Thyroid gland (tissue), 4 donors: Measurements from ENCODE around the gene PCDH15. TPM values are rescaled to one million over a fixed set of nuclear protein-coding genes. Genes with fewer than 3 reads are reported as not detected.

Experiments used
- DNase-seq, 2 donors: peaks; one replicate each; pipeline ENCODE4 v3.0.0-alpha.2; 2019
- H3K27ac ChIP-seq, 3 donors: fragments of 200-600 bp; sonication (generic); 1 replicate in 2 of 3; 2 replicates in 1 of 3; pipeline ENCODE4 v1.5.1; 2016 to 2019; ENCODE audit warnings: mild to moderate bottlenecking in 1 of 3, moderate library complexity in 1 of 3
- H3K27me3 ChIP-seq: fragments of 200-600 bp; sonication (generic); one replicate; pipeline ENCODE4 v1.5.1; 2019
- H3K36me3 ChIP-seq, 2 donors: fragments of 200-600 bp; sonication (generic); one replicate each; pipeline ENCODE4 v1.5.1; 2016 to 2019
- H3K4me1 ChIP-seq, 2 donors: fragments of 200-600 bp; sonication (generic); one replicate each; pipeline ENCODE4 v1.5.1; 2017 to 2019
- H3K4me3 ChIP-seq, 3 donors: fragments of 200-600 bp; sonication (generic); replicated peaks in 1 of 3; 1 replicate in 2 of 3; 2 replicates in 1 of 3; pipeline ENCODE4 v1.5.1; 2016; ENCODE audit warnings: mild to moderate bottlenecking in 1 of 3
- H3K9me3 ChIP-seq: fragments of 200-600 bp; sonication (generic); one replicate; pipeline ENCODE4 v1.5.1; 2017
- POLR2A ChIP-seq, 2 donors: fragments of 450-650 bp; IDR thresholded peaks; one replicate each; pipeline ENCODE4 v1.6.1; 2017; ENCODE audit warnings: antibody characterized with exemption in 2 of 2, mild to moderate bottlenecking in 2 of 2, moderate library complexity in 1 of 2
- WGBS, 2 donors: methylation state at CpG; one replicate each; pipeline ENCODE4 v1.1.5; 2017; 5-methylcytosine and 5-hydroxymethylcytosine counted together
- intact Hi-C: fragments of 100-400 bp; cut with DNase I; formaldehyde crosslinking; loops from one replicate; pipeline ENCODE4 v1.15.1; 2023
- microRNA counts, 2 donors: library from miRNA; unstranded; fragments of <30 nt; microRNA quantifications; one replicate each; lab custom pipeline; 2016 to 2017
- microRNA-seq: library from miRNA; unstranded; fragments of <30 nt; microRNA quantifications from one replicate; pipeline ENCODE4, GENCODE V29; 2016
- small RNA-seq: library from RNA; depleted of rRNA; stranded (forward); fragments of <200 nt; gene quantifications from one replicate; pipeline ENCODE3, GENCODE V24; 2016
- total RNA-seq, 4 donors: library from RNA; depleted of rRNA; stranded (reverse); fragments of >200 nt; gene quantifications; one replicate each; pipeline ENCODE4 v1.2.3, GENCODE V29; 2016
- TF ChIP-seq, protein P1 (sequence below), 6 experiments: fragments of 200-600 bp in 3 of 6; fragments of 450-650 bp in 3 of 6; sonication (generic) in 3 of 6; IDR thresholded peaks; one replicate each; pipeline ENCODE4 v1.5.1; 2016 to 2019; ENCODE audit warnings: antibody characterized with exemption in 6 of 6, mild to moderate bottlenecking in 2 of 6, inconsistent platforms in 1 of 6, moderate library complexity in 1 of 6

Gene PCDH15
- total RNA-seq, 4 donors from 2014 or later: not detected

DNA sequence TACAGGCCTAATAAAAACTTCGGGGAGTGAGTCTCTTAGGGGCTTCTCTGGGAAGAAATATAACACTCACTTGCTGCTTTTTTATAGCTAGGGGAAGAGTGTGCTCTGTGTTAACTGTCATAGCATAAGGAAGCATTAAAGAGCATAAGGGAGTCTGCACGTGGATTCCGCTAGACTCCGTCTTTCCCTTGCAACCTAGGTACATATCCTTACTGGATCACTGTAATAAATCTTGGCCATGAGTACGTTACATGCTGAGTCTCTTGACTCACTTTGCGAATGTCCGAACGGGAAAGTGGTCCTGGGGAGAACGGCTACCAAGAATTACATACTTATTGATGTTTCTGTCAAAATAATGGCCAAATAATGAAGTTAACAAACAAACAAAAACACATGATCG lies 1029.3 kb downstream of the PCDH15 start:
- TF ChIP-seq, protein P1, sequence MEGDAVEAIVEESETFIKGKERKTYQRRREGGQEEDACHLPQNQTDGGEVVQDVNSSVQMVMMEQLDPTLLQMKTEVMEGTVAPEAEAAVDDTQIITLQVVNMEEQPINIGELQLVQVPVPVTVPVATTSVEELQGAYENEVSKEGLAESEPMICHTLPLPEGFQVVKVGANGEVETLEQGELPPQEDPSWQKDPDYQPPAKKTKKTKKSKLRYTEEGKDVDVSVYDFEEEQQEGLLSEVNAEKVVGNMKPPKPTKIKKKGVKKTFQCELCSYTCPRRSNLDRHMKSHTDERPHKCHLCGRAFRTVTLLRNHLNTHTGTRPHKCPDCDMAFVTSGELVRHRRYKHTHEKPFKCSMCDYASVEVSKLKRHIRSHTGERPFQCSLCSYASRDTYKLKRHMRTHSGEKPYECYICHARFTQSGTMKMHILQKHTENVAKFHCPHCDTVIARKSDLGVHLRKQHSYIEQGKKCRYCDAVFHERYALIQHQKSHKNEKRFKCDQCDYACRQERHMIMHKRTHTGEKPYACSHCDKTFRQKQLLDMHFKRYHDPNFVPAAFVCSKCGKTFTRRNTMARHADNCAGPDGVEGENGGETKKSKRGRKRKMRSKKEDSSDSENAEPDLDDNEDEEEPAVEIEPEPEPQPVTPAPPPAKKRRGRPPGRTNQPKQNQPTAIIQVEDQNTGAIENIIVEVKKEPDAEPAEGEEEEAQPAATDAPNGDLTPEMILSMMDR (IDR thresholded peaks at IDR 0.05): no peak
- TF ChIP-seq POLR2A (IDR thresholded peaks at IDR 0.05): no peak
- no peak for DNase-seq
- intact Hi-C loops: no loop called here
- no peak overlapping the region for H3K4me3 ChIP-seq
- H3K36me3 ChIP-seq: no peaks in the 10 kb centered on the region
- no peaks in the 10 kb centered on the region for H3K4me1 ChIP-seq
- no peaks in the 10 kb centered on the region for H3K27me3 ChIP-seq
- 73 to 82% methylated on average over 10 of the region's 10 CpGs for WGBS, 2 donors
- no peak overlapping the region for H3K27ac ChIP-seq
- H3K9me3 ChIP-seq: no peaks in the 10 kb centered on the region

DNA sequence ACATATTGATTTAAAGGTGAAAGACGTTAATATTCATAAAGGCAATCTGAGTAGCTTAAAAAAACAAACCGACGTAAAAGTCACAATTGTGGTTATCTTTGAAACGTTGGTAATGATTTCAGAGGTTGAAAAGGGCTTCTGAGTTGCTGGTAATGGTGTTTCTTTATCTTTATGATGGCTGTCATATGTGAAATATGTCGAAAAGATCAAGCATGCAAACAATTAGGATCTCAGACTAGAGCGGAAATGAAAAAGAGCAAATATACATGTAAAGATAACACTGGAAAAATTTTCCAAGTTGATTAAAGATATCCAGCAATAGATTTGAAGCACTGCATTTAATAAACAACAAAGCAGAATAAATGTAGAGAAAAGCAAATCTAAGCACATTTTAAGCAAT lies 1030.1 kb downstream of the PCDH15 start:
- intact Hi-C loops: no loop called here
- WGBS, 2 donors: 71 to 83% methylated on average over 6 of the region's 6 CpGs

DNA sequence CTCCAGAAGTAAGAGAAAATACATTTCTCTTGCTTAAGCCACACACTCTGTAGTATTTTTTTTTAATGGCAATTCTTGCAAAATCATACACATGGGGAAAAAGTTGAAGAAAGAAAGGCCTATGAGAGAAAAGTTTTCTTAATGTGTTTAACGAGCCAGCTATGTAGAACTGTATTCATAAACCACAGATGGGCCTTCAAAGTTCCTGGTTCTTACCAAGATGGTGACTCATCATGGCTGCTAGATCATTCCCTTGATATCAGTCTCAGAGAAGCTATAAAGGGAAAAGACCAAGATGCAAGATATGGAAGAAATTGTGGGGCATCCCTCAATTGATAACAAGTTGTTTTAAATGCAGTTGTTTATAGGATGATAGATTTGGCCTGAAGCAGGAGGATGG lies 1035.7 kb downstream of the PCDH15 start:
- no peak for DNase-seq
- no peak for TF ChIP-seq POLR2A (IDR thresholded peaks at IDR 0.05)
- TF ChIP-seq, protein P1 (IDR thresholded peaks at IDR 0.05): no peak
- Histone ChIP-seq H3K27ac (no peak overlapping the region), H3K4me1 (no peaks in the 10 kb centered on the region), H3K36me3 (no peaks in the 10 kb centered on the region), H3K9me3 (no peaks in the 10 kb centered on the region), H3K27me3 (no peaks in the 10 kb centered on the region), H3K4me3 (no peak overlapping the region)
- 76 to 89% methylated on average over 1 of the region's 1 CpG for WGBS, 2 donors
- intact Hi-C loops: no loop called here

More for the DNA sequence above, 1030.1 kb downstream of the PCDH15 start:
- H3K4me1 ChIP-seq: no peaks in the 10 kb centered on the region
- H3K9me3 ChIP-seq: no peaks in the 10 kb centered on the region
- H3K36me3 ChIP-seq: no peaks in the 10 kb centered on the region
- no peak for DNase-seq
- TF ChIP-seq, protein P1 (IDR thresholded peaks at IDR 0.05): no peak
- TF ChIP-seq POLR2A (IDR thresholded peaks at IDR 0.05): no peak
- H3K27me3 ChIP-seq: no peaks in the 10 kb centered on the region
- no peak overlapping the region for H3K27ac ChIP-seq
- H3K4me3 ChIP-seq: no peak overlapping the region

DNA sequence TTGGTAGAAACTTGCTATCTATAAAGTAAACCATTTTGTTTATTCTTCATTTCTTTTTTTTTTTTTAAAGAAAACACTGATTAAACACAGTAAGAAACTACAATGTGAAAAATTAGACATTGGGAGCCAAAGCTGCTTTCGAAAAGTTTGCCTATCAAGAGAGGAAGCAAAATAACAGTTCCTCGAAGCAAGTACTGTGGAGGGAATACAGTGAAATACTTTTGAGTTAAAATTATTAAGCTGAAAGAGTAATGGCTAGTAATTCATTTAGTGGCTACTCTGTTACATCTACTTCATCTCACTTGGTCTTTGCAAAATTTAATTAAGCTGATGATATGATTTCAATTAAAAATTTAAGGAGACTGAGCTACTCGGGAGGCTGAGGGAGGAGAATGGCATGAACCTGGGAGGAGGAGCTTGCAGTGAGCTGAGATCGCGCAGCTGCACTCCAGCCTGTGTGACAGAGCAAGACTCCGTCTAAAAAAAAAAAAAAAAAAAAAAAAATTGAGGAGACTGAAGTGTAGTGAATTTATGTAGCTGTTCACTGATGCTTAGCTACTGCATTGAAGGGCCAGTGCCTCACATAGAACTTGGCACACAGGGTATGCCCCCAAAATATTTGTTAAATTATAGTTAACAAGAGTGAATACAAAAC lies 1046.3 kb downstream of the PCDH15 start:
- intact Hi-C loops: no loop called here
- Histone ChIP-seq H3K36me3 (no peaks in the 10 kb centered on the region), H3K4me3 (no peak overlapping the region), H3K27me3 (no peaks in the 10 kb centered on the region), H3K4me1 (no peaks in the 10 kb centered on the region), H3K9me3 (no peaks in the 10 kb centered on the region), H3K27ac (no peak overlapping the region)
- TF ChIP-seq, protein P1 (IDR thresholded peaks at IDR 0.05): no peak
- no peak for TF ChIP-seq POLR2A (IDR thresholded peaks at IDR 0.05)
- peak; percentile 22 to 44 for DNase-seq
- whole genome bisulfite sequencing, 2 donors: 29 to 36% methylated on average over 6 of the region's 6 CpGs

MicroRNAs encoded within 50 kb of the gene (microRNA counts, 767-probe panel; counts per million panel counts)
- microRNA hsa-miR-548f (lab: Ali Mortazavi, UCI): 0 counts per million in 2 donors

Small RNAs within 50 kb of the gene (microRNA-seq; reads per million reads assigned to microRNA genes)
- gene MIR548F1: not detected

Small RNAs within 50 kb of the gene (small RNA-seq; reads per million reads assigned to genes)
- not detected for gene AL365496.1
- not detected for gene MIR548F1
- not detected for gene RNU6-687P
